Ovary (tissue), 3 donors: ENCODE results near the gene RSPH1.

ENCODE experiments used
- CTCF ChIP-seq, 3 donors: fragments of 450-650 bp in 2 of 3; fragments of 200-600 bp in 1 of 3; IDR thresholded peaks; one replicate each; pipeline versions ENCODE4 v1.5.1 to v1.8.0; 2016 to 2022; ENCODE audit warnings: antibody characterized with exemption in 3 of 3, mild to moderate bottlenecking in 1 of 3
- EP300 ChIP-seq: sonication (generic); formaldehyde crosslinking; IDR thresholded peaks from one replicate; pipeline ENCODE4 v1.6.1; 2017; ENCODE audit warnings: antibody characterized with exemption
- POLR2A ChIP-seq: fragments of 450-650 bp; IDR thresholded peaks from one replicate; pipeline ENCODE4 v1.6.1; 2017; ENCODE audit warnings: antibody characterized with exemption, mild to moderate bottlenecking, moderate library complexity
- donor health status: DM: no; HTN: no; CAD: no.

DNA sequence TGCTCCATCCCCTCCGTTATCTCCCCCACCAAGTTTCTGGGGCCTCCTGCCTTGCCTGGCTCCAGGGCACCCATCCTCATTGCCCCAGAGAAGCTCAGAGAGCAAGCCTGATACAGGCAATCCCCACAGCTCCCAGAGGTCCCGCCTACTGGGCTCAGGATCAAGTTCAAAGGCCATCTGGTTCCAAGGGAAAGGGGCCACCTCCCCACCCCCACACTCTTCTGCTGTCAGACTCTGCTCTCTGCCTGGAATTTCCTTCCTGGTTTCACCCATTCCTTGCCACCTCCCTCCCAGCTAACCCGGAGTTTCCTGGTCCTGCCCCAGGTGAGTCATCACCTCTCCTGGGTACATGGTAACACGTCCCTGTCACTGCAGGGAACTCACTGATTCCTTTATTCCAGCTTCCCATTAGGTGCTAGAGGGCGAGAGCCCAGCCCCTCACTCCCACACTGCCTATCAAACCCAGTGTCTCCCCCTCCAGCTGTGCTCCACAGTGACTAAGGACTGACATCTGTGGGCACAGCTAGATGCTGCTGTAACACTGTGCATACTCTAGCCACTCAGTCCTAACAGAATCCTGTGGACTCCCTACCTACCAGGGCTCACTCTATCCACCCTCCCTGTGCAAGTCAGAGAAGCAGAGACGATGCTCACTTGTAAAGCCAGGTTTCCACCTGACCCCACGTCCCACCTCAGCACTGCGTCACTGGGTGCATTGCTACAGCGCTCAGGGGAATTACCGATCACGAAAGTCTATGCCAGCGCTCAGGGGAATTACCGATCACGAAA is 21.8 kb downstream of the RSPH1 start:
- TF ChIP-seq CTCF (IDR thresholded peaks at IDR 0.05), result no peak
- no peak for TF ChIP-seq EP300
- no peak for TF ChIP-seq POLR2A
